ENCODE data around the gene TLX1.
"Not testable (repeated sequence)": the region's sequence is repeated elsewhere in the genome, so short reads cannot be mapped to it uniquely, and the experiment has no call there.

Gene TLX1

DNA sequence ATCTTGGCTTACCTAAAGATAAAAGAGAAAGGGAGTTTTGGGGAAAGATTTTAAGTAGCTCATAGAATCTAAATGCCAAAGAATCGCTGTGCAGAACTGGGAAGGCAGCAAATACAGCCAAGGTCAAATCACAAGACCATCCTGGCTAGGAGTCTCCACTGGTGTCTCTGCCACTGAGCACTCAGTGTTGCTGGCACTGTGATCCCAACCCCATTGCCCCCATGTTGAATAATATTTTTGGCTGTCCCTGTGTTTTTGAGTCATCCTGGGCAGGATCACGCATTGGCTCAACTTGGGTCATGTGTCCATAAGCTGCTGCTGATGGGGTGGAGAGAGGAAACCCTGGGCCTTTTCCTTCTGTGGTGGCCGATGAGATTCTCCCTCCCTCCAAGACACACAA lies 21.2 kb downstream of the TLX1 start:
- no peak for DNase-seq (ENCODE audit: low spot score)

GRCh38 chr10:101154506-101154905 lies 23.4 kb downstream of the TLX1 start:
- not testable (repeated sequence) for DNase-seq (ENCODE audit: low spot score)

- DNase-seq (ENCODE audit: low spot score) = no peak
Observed at GRCh38 chr10:101155896-101156295, 24.8 kb downstream of the TLX1 start.

DNA sequence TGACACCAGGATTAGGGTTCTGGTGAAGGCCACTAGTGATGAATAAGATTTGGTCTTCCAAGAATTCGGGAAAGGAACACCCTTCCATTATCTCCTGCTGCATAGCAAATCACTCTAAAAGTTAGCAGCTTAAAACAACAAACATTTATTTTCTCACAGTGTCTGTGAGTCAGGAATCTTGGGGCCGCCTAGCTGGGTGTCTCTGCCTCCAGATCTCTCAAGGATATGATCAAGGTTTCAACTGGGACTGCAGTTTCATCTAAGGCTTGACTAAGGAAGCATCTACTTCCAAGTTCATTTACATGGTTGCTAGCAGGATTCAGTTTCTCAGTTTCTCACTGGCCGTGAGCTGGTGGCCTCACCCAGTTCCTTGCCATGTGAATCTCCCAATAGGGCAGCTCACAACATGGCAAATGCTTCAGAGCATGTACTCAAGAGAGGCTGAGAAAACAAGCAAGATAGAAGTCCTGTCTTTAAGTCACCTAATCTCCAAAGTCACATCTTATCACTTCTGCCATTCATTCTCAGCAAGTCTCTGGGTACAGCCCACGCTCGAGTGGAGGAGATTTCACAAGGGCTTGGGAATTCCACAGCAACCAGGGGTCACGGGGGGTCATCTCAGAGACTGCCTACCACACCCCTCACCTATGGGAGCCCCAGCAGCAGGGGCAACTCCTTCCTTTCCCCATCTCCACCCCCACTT lies 26.8 kb downstream of the TLX1 start:
- no peak for DNase-seq (ENCODE audit: low spot score)

DNA sequence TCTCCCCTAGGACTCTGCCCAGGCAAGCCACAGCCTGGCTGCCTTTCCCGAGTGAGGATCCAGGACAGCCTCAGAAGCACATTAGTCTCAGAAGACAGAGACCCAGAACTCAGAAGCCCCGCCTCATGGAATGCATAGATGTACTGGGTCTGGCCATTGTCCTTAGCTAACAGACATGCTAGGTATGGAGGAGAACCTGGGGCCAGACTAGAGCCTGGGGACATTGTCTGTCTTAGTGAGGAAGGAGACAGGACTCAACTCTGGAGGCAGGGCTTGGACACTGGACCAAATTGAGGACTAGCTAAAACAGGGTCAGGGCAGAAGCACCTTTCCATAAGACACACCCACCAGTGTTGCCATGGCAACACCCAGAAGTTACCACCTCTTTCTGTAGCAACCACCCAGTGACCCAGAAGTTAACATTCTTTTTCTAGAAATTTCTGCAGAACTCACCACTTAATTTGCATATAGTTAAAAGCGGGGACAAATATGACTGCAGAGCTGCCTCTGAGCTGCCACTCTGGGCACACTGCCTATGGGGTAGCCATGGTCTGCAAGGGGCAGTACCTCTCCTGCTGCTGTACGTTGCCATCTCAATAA lies 27.5 kb downstream of the TLX1 start:
- no peak for DNase-seq (ENCODE audit: low spot score)

GRCh38 chr10:101161494-101162299 lies 30.6 kb downstream of the TLX1 start:
- peak; percentile 70 for DNase-seq (ENCODE audit: low spot score)

GRCh38 chr10:101162677-101163076 lies 31.6 kb downstream of the TLX1 start:
- no peak for DNase-seq (ENCODE audit: low spot score)

DNA sequence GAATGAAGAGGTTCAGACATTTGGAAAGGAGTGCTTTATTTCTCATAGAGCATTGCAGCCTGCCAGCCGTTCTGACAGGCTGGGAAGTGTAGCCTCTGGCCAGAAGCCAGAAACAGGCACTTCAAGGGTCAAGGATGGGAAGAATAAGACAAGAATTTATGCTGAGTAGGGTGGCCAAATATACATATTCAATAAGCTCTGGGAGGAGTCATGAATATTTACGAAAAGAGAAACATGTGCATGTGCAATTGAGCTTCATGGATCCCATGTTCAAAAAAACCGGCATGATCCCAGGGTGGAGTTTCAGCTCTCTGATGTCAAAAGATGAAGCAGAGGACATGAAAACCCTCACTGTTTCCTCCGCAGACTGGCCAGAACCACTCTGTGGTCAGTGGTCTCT lies 32.9 kb downstream of the TLX1 start:
- DNase-seq (ENCODE audit: low spot score) = no peak

DNA sequence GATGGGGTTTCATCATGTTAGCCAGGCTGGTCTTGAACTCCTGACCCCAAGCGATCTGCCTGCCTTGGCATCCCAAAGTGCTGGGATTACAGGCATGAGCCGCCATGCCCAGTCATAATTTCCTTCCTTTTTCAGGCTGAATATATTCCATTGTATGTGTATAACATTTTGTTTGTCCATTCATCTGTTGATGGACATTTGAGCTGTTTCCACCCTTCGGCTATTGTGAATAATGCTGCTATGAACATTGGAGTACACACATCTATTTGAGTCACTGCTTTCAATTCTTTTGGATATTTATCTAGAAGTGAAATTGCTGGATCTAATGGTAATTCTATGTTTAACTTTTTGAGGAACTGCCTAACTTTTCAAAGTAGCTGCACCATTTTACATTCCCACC lies 34.6 kb downstream of the TLX1 start:
- DNase-seq (ENCODE audit: low spot score) = no peak

GRCh38 chr10:101166430-101166829 lies 35.3 kb downstream of the TLX1 start:
- no peak for DNase-seq (ENCODE audit: low spot score)

- DNase-seq (ENCODE audit: low spot score) = no peak
Observed at GRCh38 chr10:101172741-101173140, 41.6 kb downstream of the TLX1 start.

DNA sequence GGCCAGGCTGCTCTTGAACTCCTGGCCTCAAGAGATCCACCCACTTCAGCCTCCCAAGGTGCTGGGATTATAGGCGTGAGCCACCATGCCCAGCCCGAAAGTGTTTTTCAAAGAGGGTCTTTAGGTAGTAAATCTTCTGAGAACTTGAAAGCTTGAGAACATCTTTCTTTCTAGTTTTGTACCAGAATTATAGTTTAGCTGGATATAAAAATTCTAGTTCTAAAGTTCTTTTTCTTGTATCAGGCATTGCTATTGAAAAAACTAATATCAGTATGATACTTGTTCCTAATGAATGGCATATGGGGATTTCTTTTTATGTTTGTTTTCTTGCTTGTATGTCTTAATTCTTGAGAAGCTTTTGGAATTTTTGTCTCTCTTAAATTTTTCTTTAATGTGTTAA lies 43.2 kb downstream of the TLX1 start:
- no peak for DNase-seq (ENCODE audit: low spot score)

GRCh38 chr10:101176577-101176976 lies 45.5 kb downstream of the TLX1 start:
- no peak for DNase-seq (ENCODE audit: low spot score)

DNA sequence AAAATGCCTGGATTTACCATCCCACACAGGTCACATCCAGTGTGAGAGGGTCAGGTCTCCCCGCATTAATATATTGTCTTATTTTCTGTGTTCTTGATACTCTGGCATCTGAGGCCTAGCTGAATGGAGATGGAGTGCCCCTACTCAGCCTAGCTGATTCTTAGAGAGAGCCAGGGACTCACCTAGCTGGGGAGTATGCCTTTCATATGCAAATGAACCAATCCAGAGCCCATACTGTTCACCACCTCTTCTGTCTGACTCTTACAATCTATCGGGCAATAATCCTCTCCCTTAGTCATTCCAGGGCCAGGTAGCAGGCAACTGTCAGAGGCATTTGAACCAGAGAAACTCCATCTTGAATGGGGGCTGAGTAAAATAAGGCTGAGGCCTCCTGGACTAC lies 51.8 kb downstream of the TLX1 start:
- no peak for DNase-seq (ENCODE audit: low spot score)

GRCh38 chr10:101183458-101184183 lies 52.5 kb downstream of the TLX1 start:
- no peak for DNase-seq (ENCODE audit: low spot score)

Data from kidney tubule cell (primary cell).